Raji (cell line): ENCODE results near the gene KCND2.

Source experiments
- POLR2A ChIP-seq: IDR thresholded peaks from 2 replicates; pipeline ENCODE4 v1.6.1; 2011; ENCODE audit warnings: low read depth, low read length, control low read depth; ENCODE audit not compliant: insufficient read depth

KCND2 gene

DNA sequence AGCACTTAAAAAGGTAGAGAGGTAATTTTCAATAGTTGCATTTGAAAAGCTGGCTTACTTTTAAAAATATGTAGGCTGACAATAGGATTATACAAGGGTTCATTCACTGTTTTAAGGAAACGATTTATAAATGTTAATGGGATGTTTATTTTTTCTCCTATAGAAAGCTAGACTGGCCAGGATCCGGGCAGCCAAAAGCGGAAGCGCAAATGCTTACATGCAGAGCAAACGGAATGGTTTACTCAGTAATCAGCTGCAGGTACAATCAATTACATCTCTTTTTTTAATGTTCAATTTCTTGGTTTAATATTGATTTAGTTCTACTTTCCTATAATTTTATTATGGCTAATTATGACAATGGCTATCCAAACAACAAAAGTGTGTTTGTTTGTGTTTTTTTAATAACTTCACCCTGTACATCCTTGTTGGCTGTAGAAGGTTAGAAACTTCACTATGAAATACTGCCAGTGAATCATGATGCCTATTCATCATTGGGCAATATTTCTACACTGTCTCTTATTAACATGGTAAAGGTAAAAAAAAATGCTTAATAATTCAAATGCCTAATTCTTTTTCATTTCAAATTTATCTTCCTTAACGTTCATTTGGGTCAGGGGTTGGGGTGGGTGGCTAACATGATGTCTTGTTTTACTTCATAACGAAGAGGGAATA, 468.5 kb downstream of the KCND2 start:
- no peak for TF ChIP-seq POLR2A

- TF ChIP-seq POLR2A = no peak
These were observed 469.4 kb downstream of the KCND2 start for GRCh38 chr7:120742372-120742771.

- no peak for TF ChIP-seq POLR2A
These were observed 470.2 kb downstream of the KCND2 start for GRCh38 chr7:120743128-120743527.

GRCh38 chr7:120760050-120760449, 487.1 kb downstream of the KCND2 start:
- no peak for TF ChIP-seq POLR2A

DNA sequence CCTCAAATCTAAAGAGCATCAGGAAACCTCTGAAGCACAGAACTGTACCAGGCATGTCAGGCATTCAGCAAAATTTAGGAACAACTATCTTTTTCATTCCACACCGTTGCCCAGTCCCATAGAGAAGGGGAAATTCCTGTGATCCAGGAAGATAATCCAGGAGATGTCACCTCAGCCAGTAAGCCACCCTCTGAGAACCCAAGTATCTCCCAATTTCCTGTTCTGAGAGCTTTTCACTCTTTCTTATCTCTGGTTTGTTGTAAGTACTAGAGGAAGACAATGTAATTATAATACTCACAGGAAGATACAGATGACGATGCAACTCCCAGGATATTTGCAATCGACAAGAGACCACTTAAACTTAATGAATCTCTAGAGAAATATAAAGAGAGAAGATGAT, 487.9 kb downstream of the KCND2 start:
- no peak for TF ChIP-seq POLR2A

GRCh38 chr7:120770206-120770605, 497.2 kb downstream of the KCND2 start:
- TF ChIP-seq POLR2A = no peak

DNA sequence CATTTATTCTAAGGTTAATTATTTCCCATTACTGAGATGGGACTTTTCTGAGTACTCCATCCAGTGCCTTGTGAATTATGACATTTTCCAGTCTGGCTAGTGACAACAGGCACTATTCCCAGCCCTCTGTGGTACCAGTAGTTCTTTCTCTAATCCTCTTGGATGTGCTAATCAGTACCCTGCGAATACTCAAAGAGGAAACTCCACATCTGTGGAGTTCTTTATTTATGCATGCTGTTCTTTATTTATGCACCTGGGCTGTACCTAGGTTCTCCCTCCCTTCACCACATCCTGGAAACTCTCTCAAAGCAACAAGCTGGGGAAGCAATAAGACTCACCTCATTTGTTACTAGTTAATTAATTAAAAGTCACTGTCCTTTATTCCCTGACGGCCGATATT, 501.5 kb downstream of the KCND2 start:
- no peak for TF ChIP-seq POLR2A

DNA sequence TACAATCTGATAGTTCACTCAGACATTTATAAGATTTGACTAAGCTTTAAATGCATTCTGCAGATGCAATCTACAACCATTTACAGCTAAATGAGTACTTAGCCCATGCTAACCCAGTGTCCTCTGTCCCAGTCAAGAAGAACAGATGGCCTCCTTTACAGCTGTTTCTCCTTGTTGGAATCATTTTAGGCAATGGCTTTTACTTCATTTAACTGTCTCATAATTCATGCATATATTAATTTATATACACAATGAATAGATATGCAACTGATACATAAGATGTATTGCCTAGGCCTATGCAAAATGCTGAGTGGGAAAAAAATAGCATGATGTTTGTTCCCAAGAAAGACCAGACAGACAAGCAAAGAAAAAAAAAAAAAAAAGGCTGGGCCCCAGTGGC, 502.8 kb downstream of the KCND2 start:
- TF ChIP-seq POLR2A = no peak

- no peak for TF ChIP-seq POLR2A
These were observed 508.0 kb downstream of the KCND2 start for GRCh38 chr7:120780938-120781337.

DNA sequence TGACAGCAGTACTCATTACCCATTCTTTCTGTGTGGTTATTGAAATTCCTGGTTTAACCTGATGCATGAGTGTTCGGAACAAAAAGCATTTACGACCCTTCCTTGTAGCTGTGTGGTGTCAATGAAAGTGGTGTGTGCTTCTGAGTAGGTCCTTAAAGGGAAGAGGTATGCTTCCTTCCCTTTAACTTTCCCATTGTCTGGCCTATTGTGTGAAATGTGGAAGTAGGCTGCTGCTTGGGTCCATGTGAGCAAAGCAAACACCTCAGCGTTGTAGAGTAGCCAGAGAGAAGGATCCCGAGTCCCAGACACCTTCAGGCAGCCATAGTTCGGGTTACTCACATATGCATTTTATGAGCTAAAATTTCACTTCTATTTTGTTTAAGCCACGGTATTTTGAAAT, 510.3 kb downstream of the KCND2 start:
- no peak for TF ChIP-seq POLR2A

DNA sequence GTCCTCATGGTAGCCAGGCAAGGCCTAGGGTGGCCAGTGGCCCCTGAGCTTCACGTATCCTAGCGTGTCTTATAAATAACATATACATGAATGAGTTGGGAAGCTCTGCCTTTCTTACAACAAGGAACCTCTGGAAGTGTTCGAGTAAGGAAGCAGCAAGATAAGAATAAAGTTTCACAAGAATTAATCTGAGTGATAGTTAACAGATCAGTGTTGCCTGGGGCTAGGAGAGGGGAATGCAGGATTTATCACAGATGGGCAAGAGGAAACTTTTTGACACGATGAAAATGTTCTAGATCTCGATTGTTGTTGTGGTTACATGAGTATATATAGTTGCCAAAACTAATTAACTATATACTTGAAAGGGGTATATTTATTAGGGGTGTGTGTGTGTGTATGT, 510.7 kb downstream of the KCND2 start:
- no peak for TF ChIP-seq POLR2A

GRCh38 chr7:120785095-120785494, 512.1 kb downstream of the KCND2 start:
- TF ChIP-seq POLR2A = no peak

- TF ChIP-seq POLR2A = no peak
These were observed 519.3 kb downstream of the KCND2 start for GRCh38 chr7:120792091-120792860.

GRCh38 chr7:120792861-120793130, 519.8 kb downstream of the KCND2 start:
- TF ChIP-seq POLR2A = no peak

DNA sequence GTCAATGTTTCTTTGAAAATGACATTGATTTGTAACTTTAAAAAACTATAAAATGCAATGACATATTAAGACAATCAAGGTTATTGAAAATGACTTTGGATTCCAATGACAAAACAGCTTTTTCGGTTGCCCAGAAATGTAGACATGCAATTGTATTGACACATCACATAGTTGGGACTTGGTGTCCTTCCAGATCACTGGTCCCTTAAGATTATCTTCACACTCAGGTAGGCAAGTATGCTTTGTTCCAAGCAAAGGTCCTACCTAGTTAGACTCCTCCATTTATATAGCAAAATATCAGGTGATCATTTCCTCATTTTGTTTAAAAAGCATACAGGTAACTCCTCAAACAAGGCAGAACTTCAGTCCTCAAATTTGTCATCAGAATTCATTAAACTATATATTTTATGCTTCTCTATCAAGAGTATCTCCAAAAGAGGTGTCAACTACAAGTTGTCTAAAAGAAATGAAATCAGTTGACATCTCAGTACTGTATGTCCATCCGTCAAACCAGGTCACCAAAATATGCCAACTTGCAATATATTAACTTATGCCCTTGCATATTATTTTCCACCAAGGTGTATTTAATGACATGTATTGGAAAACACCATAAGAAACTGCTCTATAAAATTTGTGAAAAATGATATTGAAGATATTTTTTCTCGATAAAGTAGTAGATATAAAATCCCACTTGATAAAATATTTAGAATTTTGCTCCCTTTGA, 520.4 kb downstream of the KCND2 start:
- TF ChIP-seq POLR2A = no peak

DNA sequence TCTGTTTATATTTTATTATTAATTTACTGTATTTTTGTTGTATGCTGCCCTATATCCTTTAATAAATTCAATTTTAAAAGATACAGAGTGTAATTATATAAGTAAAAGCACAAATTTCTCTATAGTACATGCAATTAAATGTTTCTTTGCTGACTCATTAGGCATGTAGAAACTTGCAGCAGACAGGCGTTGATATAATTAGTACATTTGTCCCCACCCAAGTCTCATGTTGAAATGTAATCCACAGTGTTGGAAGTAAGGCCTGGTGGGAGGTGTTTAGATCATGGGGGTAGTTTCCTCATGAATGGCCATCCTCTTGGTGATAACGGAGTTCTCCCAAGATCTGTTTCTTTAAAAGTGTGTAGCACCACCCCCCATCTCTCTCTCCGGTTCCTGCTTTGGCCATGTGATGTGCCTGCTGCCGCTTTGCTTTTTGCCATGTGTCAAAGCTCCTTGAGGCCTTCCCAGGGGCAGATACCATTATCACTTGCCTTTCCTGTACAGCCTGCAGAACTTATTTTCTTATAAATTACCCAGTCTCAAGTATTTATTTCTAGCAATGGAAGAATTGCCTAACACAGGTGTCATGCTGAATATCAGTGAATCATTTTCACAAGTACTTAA, 521.2 kb downstream of the KCND2 start:
- no peak for TF ChIP-seq POLR2A
